Left lung (tissue), 10 donors: Measurements from ENCODE around the gene ICA1L. TPM values are rescaled to one million over a fixed set of nuclear protein-coding genes. Genes with fewer than 3 reads are reported as not detected.

Source experiments
- ATAC-seq: fragments of 200-7000 bp; cut with Tn5 transposase; one replicate; pipeline ENCODE4 v1.9.1; 2020; ENCODE audit warnings: moderate library complexity
- DNase-seq, 4 donors: peaks; one replicate each; pipeline ENCODE4 v3.0.0-alpha.2; 2013 to 2020
- H3K27ac ChIP-seq, 2 donors: fragments of 200-600 bp; sonication (generic) in 1 of 2; one replicate each; pipeline versions ENCODE4 v1.5.0 to v1.8.0; 2020 to 2021
- H3K27me3 ChIP-seq, 2 donors: fragments of 200-600 bp; sonication (generic) in 1 of 2; one replicate each; pipeline versions ENCODE4 v1.5.0 to v1.8.0; 2020 to 2021
- H3K36me3 ChIP-seq, 2 donors: fragments of 200-600 bp; sonication (generic) in 1 of 2; one replicate each; pipeline versions ENCODE4 v1.5.0 to v1.8.0; 2020 to 2021
- H3K4me1 ChIP-seq, 2 donors: fragments of 200-600 bp; one replicate each; pipeline ENCODE4 v1.8.0; 2021
- H3K4me3 ChIP-seq, 2 donors: fragments of 200-600 bp; sonication (generic) in 1 of 2; one replicate each; pipeline versions ENCODE4 v1.5.0 to v1.8.0; 2020 to 2021; ENCODE audit warnings: mild to moderate bottlenecking in 1 of 2
- H3K9me3 ChIP-seq, 2 donors: fragments of 200-600 bp; sonication (generic) in 1 of 2; one replicate each; pipeline versions ENCODE4 v1.5.0 to v1.8.0; 2020 to 2021
- intact Hi-C, 2 donors: fragments of 100-400 bp; cut with DNase I; formaldehyde crosslinking; loops; one replicate each; pipeline versions ENCODE4 v1.11.2 to v1.14.2; 2022
- polyA plus RNA-seq, 6 donors: library from polyadenylated mRNA; unstranded; fragments of 120-200 nt; gene quantifications; one replicate each; pipeline ENCODE4 v1.2.1, GENCODE V29; 2013; ENCODE audit not compliant: insufficient read length in 6 of 6
- total RNA-seq, 2 donors: library from RNA; stranded (reverse); fragmentation: NEBNext Ultra II Directional; extraction: Animal tissue kit (Norgen Biotek cat#: 25700); gene quantifications; one replicate each; pipeline ENCODE4 v1.2.1, GENCODE V29; 2021
- TF ChIP-seq, protein P1 (sequence below), 2 donors: fragments of 200-600 bp; sonication (generic) in 1 of 2; IDR thresholded peaks; one replicate each; pipeline versions ENCODE4 v1.5.0 to v1.8.0; 2021; ENCODE audit warnings: antibody characterized with exemption in 2 of 2
- donor health status: DM: no; HTN: yes; CAD: no.
- donor health status: DM: no; HTN: no; CAD: no.

Gene ICA1L
- total and polyA plus RNA-seq, 8 donors, result 2.6 to 22.8 (median 21.1) TPM

DNA sequence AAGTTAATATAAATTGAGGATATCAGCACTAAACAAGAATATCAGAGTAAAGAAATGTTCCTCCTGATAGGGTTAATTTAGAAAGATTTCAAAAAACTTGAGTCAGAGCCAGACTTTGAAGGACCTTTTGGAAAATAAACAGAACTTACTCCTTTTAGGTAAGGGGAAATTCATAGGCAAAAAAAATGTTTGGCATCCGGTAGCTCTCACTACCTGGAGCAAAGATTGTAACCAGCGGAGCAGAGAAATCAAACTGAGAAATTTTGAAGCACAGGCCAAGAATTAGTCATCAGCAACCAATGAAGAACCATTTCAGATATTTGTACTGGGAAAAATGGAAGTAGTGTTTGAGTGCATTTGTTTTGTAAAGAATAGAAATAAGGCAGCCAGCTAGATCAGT, 113.0 kb downstream of the ICA1L start:
- peak overlapping the region; percentile 2 to 10 for H3K27ac ChIP-seq
- TF ChIP-seq, protein P1, sequence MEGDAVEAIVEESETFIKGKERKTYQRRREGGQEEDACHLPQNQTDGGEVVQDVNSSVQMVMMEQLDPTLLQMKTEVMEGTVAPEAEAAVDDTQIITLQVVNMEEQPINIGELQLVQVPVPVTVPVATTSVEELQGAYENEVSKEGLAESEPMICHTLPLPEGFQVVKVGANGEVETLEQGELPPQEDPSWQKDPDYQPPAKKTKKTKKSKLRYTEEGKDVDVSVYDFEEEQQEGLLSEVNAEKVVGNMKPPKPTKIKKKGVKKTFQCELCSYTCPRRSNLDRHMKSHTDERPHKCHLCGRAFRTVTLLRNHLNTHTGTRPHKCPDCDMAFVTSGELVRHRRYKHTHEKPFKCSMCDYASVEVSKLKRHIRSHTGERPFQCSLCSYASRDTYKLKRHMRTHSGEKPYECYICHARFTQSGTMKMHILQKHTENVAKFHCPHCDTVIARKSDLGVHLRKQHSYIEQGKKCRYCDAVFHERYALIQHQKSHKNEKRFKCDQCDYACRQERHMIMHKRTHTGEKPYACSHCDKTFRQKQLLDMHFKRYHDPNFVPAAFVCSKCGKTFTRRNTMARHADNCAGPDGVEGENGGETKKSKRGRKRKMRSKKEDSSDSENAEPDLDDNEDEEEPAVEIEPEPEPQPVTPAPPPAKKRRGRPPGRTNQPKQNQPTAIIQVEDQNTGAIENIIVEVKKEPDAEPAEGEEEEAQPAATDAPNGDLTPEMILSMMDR (IDR thresholded peaks at IDR 0.05), result no peak
- DNase-seq (peak in 1 of 4 donors; percentile 35), ATAC-seq (peak; percentile 88)
- H3K27me3 ChIP-seq, result no peaks in the 10 kb centered on the region
- no peaks in the 10 kb centered on the region for H3K4me1 ChIP-seq
- intact Hi-C loops, result no loop called here
- H3K9me3 ChIP-seq, result no peaks in the 10 kb centered on the region
- peaks cover 0 to 10% of the 10 kb centered on the region in 2 donors for H3K36me3 ChIP-seq
- H3K4me3 ChIP-seq, result no peak overlapping the region

DNA sequence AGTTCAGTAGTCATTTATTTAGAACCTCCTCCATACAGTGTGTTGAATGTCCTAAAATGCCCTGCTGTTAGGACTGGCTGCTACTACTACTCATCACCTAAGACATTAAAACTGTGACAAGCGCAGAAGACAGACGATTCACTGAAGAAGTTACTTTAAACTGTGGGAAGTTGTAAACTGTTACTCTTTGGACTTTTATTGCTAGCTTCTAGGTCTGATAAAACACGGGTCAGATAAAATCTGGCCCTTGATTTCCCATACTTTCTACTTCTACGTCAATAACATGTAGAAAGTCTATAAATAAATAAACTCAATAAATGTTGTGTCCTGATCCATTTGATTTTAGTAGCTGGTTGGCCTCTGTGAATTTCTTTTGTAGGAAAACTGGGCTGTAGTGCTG, 113.4 kb downstream of the ICA1L start:
- no peaks in the 10 kb centered on the region for H3K4me1 ChIP-seq
- DNase-seq (no peak), ATAC-seq (no peak)
- TF ChIP-seq, protein P1 (IDR thresholded peaks at IDR 0.05), result no peak
- H3K36me3 ChIP-seq, result peaks cover 0 to 10% of the 10 kb centered on the region in 2 donors
- intact Hi-C loops, result no loop called here
- no peak overlapping the region for H3K27ac ChIP-seq
- H3K27me3 ChIP-seq, result no peaks in the 10 kb centered on the region
- no peak overlapping the region for H3K4me3 ChIP-seq
- H3K9me3 ChIP-seq, result no peaks in the 10 kb centered on the region

- Histone ChIP-seq H3K9me3 (no peaks in the 10 kb centered on the region), H3K27me3 (no peaks in the 10 kb centered on the region), H3K27ac (no peak overlapping the region), H3K4me1 (no peaks in the 10 kb centered on the region), H3K4me3 (no peak overlapping the region), H3K36me3 (peaks cover 0 to 10% of the 10 kb centered on the region in 2 donors)
- intact Hi-C loops, result no loop called here
- DNase-seq (no peak), ATAC-seq (no peak)
- TF ChIP-seq, protein P1 (IDR thresholded peaks at IDR 0.05), result no peak
Measured at GRCh38 chr2:202757339-202757738, 114.2 kb downstream of the ICA1L start.

- no peak for ATAC-seq
- Histone ChIP-seq H3K36me3 (peaks cover 0 to 10% of the 10 kb centered on the region in 2 donors), H3K4me1 (no peaks in the 10 kb centered on the region), H3K27me3 (no peaks in the 10 kb centered on the region), H3K9me3 (no peaks in the 10 kb centered on the region), H3K27ac (no peak overlapping the region), H3K4me3 (no peak overlapping the region)
- TF ChIP-seq, protein P1 (IDR thresholded peaks at IDR 0.05), result no peak
- intact Hi-C loops, result no loop called here
- DNase-seq, result no peak
Measured at GRCh38 chr2:202756598-202756997, 115.0 kb downstream of the ICA1L start.

DNA sequence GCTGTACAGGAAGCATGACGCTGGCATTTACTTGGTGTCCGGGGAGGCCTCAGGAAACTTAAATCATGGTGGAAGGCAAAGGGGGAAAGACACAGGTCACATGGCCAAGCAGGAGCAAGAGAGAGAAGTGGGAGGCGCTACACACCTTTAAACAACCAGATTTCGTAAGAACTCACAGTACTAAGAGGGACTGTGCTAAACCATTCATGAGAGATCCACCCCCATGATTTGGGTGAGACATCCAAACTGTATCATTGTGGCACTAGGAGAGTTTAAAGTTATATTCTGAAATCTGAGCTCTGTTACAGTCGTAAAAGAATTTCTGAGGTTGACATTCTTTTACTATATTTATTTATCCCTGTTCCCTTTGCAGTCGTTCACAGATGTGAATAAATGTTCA, 116.6 kb downstream of the ICA1L start:
- ATAC-seq (no peak), DNase-seq (no peak)
- H3K27me3 ChIP-seq, result no peaks in the 10 kb centered on the region
- intact Hi-C loops, result no loop called here
- TF ChIP-seq, protein P1 (IDR thresholded peaks at IDR 0.05), result no peak
- H3K36me3 ChIP-seq, result peaks cover 0 to 10% of the 10 kb centered on the region in 2 donors
- H3K9me3 ChIP-seq, result no peaks in the 10 kb centered on the region
- H3K4me1 ChIP-seq, result no peaks in the 10 kb centered on the region
- H3K27ac ChIP-seq, result no peak overlapping the region
- no peak overlapping the region for H3K4me3 ChIP-seq
